Gastroesophageal sphincter (tissue), 4 donors: Measurements from ENCODE around the gene PLEKHA8. TPM values are rescaled to one million over a fixed set of nuclear protein-coding genes. Genes with fewer than 3 reads are reported as not detected.

Experiments used
- ATAC-seq: fragments of 150-250 bp; one replicate; pipeline ENCODE4 v1.9.1; 2016; ENCODE audit warnings: mild to moderate bottlenecking, moderate library complexity
- H3K27ac ChIP-seq, 4 donors: fragments of 200-600 bp; sonication (generic) in 3 of 4; 1 replicate in 3 of 4; 2 replicates in 1 of 4; pipeline ENCODE4 v1.5.1; 2016 to 2019
- H3K27me3 ChIP-seq: fragments of 200-600 bp; sonication (generic); one replicate; pipeline ENCODE4 v1.5.1; 2019
- H3K36me3 ChIP-seq, 2 donors: fragments of 200-600 bp; sonication (generic); one replicate each; pipeline ENCODE4 v1.5.1; 2019; ENCODE audit warnings: control low read depth in 1 of 2
- H3K4me1 ChIP-seq, 3 donors: fragments of 200-600 bp; sonication (generic); 1 replicate in 2 of 3; 2 replicates in 1 of 3; pipeline ENCODE4 v1.5.1; 2016 to 2019; ENCODE audit warnings: control low read depth in 2 of 3
- H3K4me3 ChIP-seq, 2 donors: fragments of 200-600 bp; sonication (generic); one replicate each; pipeline ENCODE4 v1.5.1; 2019; ENCODE audit warnings: mild to moderate bottlenecking in 1 of 2, moderate library complexity in 1 of 2
- H3K9me3 ChIP-seq, 3 donors: fragments of 200-600 bp; sonication (generic); one replicate each; pipeline ENCODE4 v1.5.1; 2017 to 2019; ENCODE audit warnings: control low read depth in 2 of 3
- EP300 ChIP-seq: sonication (generic); formaldehyde crosslinking; IDR thresholded peaks from one replicate; pipeline ENCODE4 v1.6.1; 2017; ENCODE audit warnings: antibody characterized with exemption, mild to moderate bottlenecking
- POLR2A ChIP-seq, 2 donors: fragments of 450-650 bp; IDR thresholded peaks; one replicate each; pipeline ENCODE4 v1.6.1; 2017; ENCODE audit warnings: antibody characterized with exemption in 2 of 2, mild to moderate bottlenecking in 2 of 2, moderate library complexity in 1 of 2
- POLR2AphosphoS5 ChIP-seq: sonication (generic); formaldehyde crosslinking; IDR thresholded peaks from one replicate; pipeline ENCODE4 v1.6.1; 2017; ENCODE audit warnings: antibody characterized with exemption
- WGBS, 2 donors: methylation state at CpG; one replicate each; pipeline ENCODE4 v1.1.5; 2018; ENCODE audit warnings: low coverage in 1 of 2; 5-methylcytosine and 5-hydroxymethylcytosine counted together
- total RNA-seq, 4 donors: library from RNA; depleted of rRNA; stranded (reverse); fragments of >200 nt; gene quantifications; one replicate each; pipeline ENCODE4 v1.1.0, GENCODE V29; 2016
- TF ChIP-seq, protein P1 (sequence below), 4 experiments: fragments of 200-600 bp in 2 of 4; fragments of 450-650 bp in 2 of 4; sonication (generic) in 1 of 4; IDR thresholded peaks; one replicate each; pipeline ENCODE4 v1.5.1; 2017 to 2019; ENCODE audit warnings: antibody characterized with exemption in 4 of 4, mild to moderate bottlenecking in 2 of 4, moderate library complexity in 2 of 4

The PLEKHA8 gene
- total RNA-seq, 4 donors from 2014 or later: 7.5 to 16.3 (median 11.4) TPM

DNA sequence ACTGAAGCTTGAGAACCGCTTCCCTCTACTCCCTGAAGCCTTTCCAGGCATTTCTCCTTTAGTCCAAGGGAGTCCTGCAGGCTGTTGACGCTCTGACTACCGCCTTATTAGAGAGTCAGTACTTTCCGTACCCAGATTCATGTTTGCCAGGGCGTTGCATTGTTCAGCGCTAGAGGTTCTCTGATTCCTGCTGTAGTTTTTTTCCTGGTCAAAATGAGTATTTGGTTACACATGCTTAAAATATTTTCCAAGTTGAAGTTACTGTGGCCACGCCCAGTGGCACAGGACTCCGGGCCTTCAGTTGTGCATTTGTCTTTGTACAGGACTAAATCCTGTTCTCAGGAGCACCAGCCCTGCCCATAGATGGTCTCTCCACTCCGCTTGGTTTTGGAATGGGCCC, 114.5 kb downstream of the PLEKHA8 start:
- TF ChIP-seq, protein P1, sequence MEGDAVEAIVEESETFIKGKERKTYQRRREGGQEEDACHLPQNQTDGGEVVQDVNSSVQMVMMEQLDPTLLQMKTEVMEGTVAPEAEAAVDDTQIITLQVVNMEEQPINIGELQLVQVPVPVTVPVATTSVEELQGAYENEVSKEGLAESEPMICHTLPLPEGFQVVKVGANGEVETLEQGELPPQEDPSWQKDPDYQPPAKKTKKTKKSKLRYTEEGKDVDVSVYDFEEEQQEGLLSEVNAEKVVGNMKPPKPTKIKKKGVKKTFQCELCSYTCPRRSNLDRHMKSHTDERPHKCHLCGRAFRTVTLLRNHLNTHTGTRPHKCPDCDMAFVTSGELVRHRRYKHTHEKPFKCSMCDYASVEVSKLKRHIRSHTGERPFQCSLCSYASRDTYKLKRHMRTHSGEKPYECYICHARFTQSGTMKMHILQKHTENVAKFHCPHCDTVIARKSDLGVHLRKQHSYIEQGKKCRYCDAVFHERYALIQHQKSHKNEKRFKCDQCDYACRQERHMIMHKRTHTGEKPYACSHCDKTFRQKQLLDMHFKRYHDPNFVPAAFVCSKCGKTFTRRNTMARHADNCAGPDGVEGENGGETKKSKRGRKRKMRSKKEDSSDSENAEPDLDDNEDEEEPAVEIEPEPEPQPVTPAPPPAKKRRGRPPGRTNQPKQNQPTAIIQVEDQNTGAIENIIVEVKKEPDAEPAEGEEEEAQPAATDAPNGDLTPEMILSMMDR (IDR thresholded peaks at IDR 0.05): peak in 1 of 4 experiments; percentile 1
- TF ChIP-seq EP300: no peak
- peak; percentile 76 for TF ChIP-seq POLR2AphosphoS5
- TF ChIP-seq POLR2A (IDR thresholded peaks at IDR 0.05): peak in 1 of 2 donors; percentile 33
- peaks cover 38 to 100% (median 43%) of the 10 kb centered on the region in 3 donors for H3K4me1 ChIP-seq
- 39 to 40% methylated on average over 8 to 9 of the region's 9 CpGs for WGBS, 2 donors
- peak overlapping the region; percentile 8 to 11 for H3K4me3 ChIP-seq
- peak overlapping the region; percentile 85 to 97 (median 92) for H3K27ac ChIP-seq
- ATAC-seq: peak; percentile 88
- H3K9me3 ChIP-seq: no peaks in the 10 kb centered on the region
- H3K27me3 ChIP-seq: no peaks in the 10 kb centered on the region
- H3K36me3 ChIP-seq: no peaks in the 10 kb centered on the region

DNA sequence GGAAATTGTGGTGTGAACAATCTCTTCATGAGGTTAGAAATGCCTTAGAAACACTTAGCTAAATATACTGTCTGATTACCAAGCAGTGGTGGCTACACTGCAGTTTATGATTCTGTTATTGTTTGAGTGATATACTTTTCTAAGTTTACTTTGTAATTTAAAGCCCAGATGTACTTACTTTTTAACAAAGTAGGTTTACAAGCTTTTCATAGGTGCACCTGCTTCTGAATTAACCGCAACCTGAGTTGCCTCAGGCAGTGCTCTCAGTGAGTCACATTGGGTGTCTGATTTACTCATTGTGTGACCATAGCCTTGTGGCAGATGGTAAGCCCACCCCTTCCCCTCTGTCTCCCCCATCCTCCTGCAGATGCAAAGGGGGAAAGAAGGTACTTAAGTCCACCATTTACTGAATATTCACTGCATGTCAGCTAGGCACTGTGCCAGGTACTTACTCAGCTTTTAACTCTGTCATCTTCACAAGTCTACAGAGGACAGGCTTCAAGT, 115.6 kb downstream of the PLEKHA8 start:
- no peaks in the 10 kb centered on the region for H3K27me3 ChIP-seq
- H3K9me3 ChIP-seq: no peaks in the 10 kb centered on the region
- peaks cover 38 to 100% (median 43%) of the 10 kb centered on the region in 3 donors for H3K4me1 ChIP-seq
- 100% methylated on average over 1 of the region's 1 CpG for WGBS, 2 donors
- no peak overlapping the region for H3K4me3 ChIP-seq
- peaks cover 0 to 9% of the 10 kb centered on the region in 2 donors for H3K36me3 ChIP-seq
- ATAC-seq: no peak
- H3K27ac ChIP-seq: peak overlapping the region; percentile 85 to 97 (median 92)
- TF ChIP-seq, protein P1 (IDR thresholded peaks at IDR 0.05): no peak
- no peak for TF ChIP-seq POLR2AphosphoS5
- TF ChIP-seq EP300: no peak
- TF ChIP-seq POLR2A (IDR thresholded peaks at IDR 0.05): no peak

DNA sequence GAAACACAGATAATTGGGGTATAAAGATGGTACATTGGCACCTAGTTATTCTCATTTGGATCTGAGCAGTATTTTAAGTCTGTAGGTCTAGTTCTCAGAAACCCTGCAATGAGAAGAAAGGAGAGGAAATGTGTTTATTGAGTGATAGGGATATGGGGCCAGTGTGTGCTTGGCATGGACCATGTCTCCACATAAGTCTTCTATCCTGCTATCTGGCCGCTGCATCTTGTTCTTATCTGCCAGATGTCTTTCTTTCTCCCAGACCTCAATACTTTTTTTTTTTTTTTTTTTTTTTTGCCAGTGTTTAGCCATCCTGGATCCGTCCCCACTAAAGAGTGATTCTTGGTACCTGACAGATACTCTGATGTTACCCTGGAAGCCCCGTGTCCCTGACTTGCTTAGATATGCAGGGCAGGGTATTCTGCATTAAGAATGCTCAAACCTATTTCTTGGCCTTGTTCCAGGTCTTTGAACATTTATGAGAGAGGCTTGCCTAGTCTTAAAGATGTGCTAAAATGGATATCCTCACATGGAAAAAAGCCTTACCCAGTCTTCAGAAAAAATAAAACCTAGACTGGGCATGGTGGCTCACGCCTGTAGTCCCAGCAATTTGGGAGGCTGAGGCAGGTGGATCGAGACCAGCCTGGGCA, 116.6 kb downstream of the PLEKHA8 start:
- no peak for ATAC-seq
- Histone ChIP-seq H3K9me3 (no peaks in the 10 kb centered on the region), H3K27me3 (no peaks in the 10 kb centered on the region), H3K4me3 (no peak overlapping the region), H3K36me3 (peaks cover 0 to 19% of the 10 kb centered on the region in 2 donors), H3K27ac (peak overlapping the region; percentile 85 to 97 (median 92)), H3K4me1 (peaks cover 37 to 98% (median 43%) of the 10 kb centered on the region in 3 donors)
- 74 to 94% methylated on average over 4 of the region's 5 CpGs for WGBS, 2 donors
- no peak for TF ChIP-seq POLR2A (IDR thresholded peaks at IDR 0.05)

DNA sequence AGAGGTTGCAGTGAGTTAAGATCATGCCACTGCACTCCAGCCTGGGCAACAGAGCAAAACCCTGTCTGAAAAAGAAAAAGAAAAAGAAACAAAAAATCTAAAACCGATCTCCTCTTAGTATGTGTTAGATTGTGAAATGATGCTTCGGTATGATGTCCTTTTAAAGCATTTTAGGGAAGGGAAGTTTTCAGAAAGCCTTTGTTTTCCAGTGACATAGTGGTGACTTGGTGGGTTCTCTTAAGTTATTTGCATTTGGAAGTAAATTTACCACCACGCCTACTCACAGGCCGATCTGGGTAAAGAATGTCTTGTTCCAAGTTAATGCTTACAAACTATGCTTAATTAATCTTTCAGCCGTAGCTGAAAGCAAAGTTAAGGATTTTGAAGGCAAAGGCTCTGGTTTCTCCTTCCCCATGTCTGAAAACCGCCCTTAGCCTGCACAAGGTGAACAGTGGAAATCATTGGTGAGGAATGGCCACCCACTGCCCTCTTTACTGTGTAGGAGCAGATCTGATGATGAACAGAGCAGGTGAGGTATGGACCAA, 117.3 kb downstream of the PLEKHA8 start:
- H3K4me3 ChIP-seq: no peak overlapping the region
- peaks cover 34 to 93% (median 43%) of the 10 kb centered on the region in 3 donors for H3K4me1 ChIP-seq
- 60 to 69% methylated on average over 5 to 6 of the region's 6 CpGs for WGBS, 2 donors
- ATAC-seq: no peak
- peak overlapping the region; percentile 30 to 93 (median 74) for H3K27ac ChIP-seq
- no peaks in the 10 kb centered on the region for H3K27me3 ChIP-seq
- H3K36me3 ChIP-seq: peaks cover 0 to 24% of the 10 kb centered on the region in 2 donors
- H3K9me3 ChIP-seq: no peaks in the 10 kb centered on the region
- TF ChIP-seq EP300: no peak
- TF ChIP-seq, protein P1 (IDR thresholded peaks at IDR 0.05): no peak
- TF ChIP-seq POLR2A (IDR thresholded peaks at IDR 0.05): no peak
- no peak for TF ChIP-seq POLR2AphosphoS5

DNA sequence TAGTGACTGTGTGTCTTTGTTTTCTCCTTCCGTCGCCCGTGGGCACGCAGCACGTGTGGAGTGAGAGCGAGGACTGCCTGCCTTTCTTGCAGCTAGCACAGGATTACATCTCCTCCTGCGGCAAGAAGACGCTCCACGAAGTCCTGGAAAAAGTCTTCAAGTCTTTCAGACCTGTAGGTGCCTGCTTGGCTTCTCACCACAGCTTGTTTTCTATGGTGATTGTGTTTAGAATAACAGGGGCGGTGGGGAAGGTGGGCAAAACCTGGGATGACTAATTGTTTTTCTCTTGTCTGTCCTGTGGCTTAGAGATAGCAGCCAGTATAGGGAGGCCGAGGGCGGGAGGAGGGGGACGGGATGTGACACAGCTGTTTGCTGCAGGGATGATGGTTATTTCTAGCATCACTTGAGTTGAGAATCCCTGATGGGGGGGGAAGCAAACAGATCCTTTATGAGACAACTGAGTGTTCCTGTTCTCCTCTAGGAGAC, 118.0 kb downstream of the PLEKHA8 start:
- no peak for ATAC-seq
- TF ChIP-seq POLR2A (IDR thresholded peaks at IDR 0.05) (no peak), POLR2AphosphoS5 (no peak), EP300 (no peak)
- TF ChIP-seq, protein P1 (IDR thresholded peaks at IDR 0.05): no peak
- Histone ChIP-seq H3K4me3 (no peak overlapping the region), H3K9me3 (no peaks in the 10 kb centered on the region), H3K27ac (peak overlapping the region; percentile 37 to 93 (median 74)), H3K36me3 (peaks cover 0 to 31% of the 10 kb centered on the region in 2 donors), H3K27me3 (no peaks in the 10 kb centered on the region), H3K4me1 (peaks cover 34 to 93% (median 43%) of the 10 kb centered on the region in 3 donors)
- 59 to 60% methylated on average over 9 to 13 of the region's 13 CpGs for WGBS, 2 donors
